ENCODE results near the gene CUEDC2. TPM values are rescaled to one million over a fixed set of nuclear protein-coding genes. Genes with fewer than 3 reads are reported as not detected.

The CUEDC2 gene
- polyA plus RNA-seq, 1 donor from 2014 or later: 169 TPM

Small RNA genes within 50 kb of the gene (small RNA-seq; reads per million reads assigned to genes)
- 89.5 to 119 (median 101) reads per million in 3 experiments for gene MIR146B

Other genes with a start within 250 kb of the CUEDC2 start
- gene ELOVL3, start 206.3 kb downstream of the CUEDC2 start, polyA plus RNA-seq: not detected in 2 replicates
- not detected in 2 replicates for gene PITX3, start 191.1 kb downstream of the CUEDC2 start, polyA plus RNA-seq
- gene GBF1, start 187.0 kb downstream of the CUEDC2 start, polyA plus RNA-seq: 14.9 and 21.4 TPM in 2 replicates
- 0.30 and 0.34 TPM in 2 replicates for gene NFKB2, start 36.9 kb downstream of the CUEDC2 start, polyA plus RNA-seq
- 68.8 and 84.3 TPM in 2 replicates for gene PSD, start 13.8 kb downstream of the CUEDC2 start, polyA plus RNA-seq
- gene FBXL15, start 11.7 kb downstream of the CUEDC2 start, polyA plus RNA-seq: 27.5 and 37.8 TPM in 2 replicates
- gene C10orf95, start 19.0 kb upstream of the CUEDC2 start, polyA plus RNA-seq: not detected in 2 replicates
- gene ACTR1A, start 70.1 kb upstream of the CUEDC2 start, polyA plus RNA-seq: 316 and 347 TPM in 2 replicates
- gene SUFU, start 71.4 kb upstream of the CUEDC2 start, polyA plus RNA-seq: 4.8 and 5.4 TPM in 2 replicates
- 47.5 and 59.2 TPM in 2 replicates for gene TRIM8, start 211.9 kb upstream of the CUEDC2 start, polyA plus RNA-seq

All from neural cell (in vitro differentiated cells).